WTC11 (cell line): ENCODE results near the gene ADAMTS7. TPM values are rescaled to one million over a fixed set of nuclear protein-coding genes. Genes with fewer than 3 reads are reported as not detected.
"Not testable (repeated sequence)": the region's sequence is repeated elsewhere in the genome, so short reads cannot be mapped to it uniquely, and the experiment has no call there.

Source experiments
- ATAC-seq: fragments of 200-7000 bp; cut with Tn5 transposase; 2 replicates; pipeline ENCODE4 v1.10.0; 2021; ENCODE audit warnings: mild to moderate bottlenecking, moderate library complexity
- CTCF ChIA-PET: fragments of 300-600 bp; sonication (Branson Sonifier 250); formaldehyde crosslinking; loops from one replicate; lab custom pipeline; 2021; ENCODE audit warnings: antibody characterized with exemption; lab: Charles Lee
- POLR2A ChIA-PET: fragments of 350-600 bp; sonication (Branson Sonifier 250); formaldehyde crosslinking; loops from one replicate; lab custom pipeline; 2021; ENCODE audit warnings: antibody characterized with exemption; lab: Charles Lee
- DNase-seq: peaks from one replicate; pipeline ENCODE4 v3.0.0; 2021; ENCODE audit warnings: low spot score
- H3K27ac Mint-ChIP-seq: 2 replicates; pipeline ENCODE4 v1.8.0; 2021; ENCODE audit warnings: mixed read lengths
- H3K27me3 Mint-ChIP-seq: 2 replicates; pipeline ENCODE4 v1.8.0; 2021; ENCODE audit warnings: low read depth, mild to moderate bottlenecking, moderate library complexity, mixed read lengths
- H3K36me3 Mint-ChIP-seq: 2 replicates; pipeline ENCODE4 v1.8.0; 2021; ENCODE audit warnings: mixed read lengths
- H3K4me1 Mint-ChIP-seq: 2 replicates; pipeline ENCODE4 v1.8.0; 2022; ENCODE audit warnings: mixed read lengths
- H3K4me3 Mint-ChIP-seq: 2 replicates; pipeline ENCODE4 v1.8.0; 2021; ENCODE audit warnings: mild to moderate bottlenecking, moderate library complexity, mixed read lengths
- H3K9me3 Mint-ChIP-seq: 2 replicates; pipeline ENCODE4 v1.8.0; 2021; ENCODE audit warnings: mixed read lengths
- CBFB ChIP-seq: sonication (generic); formaldehyde crosslinking; IDR thresholded peaks from 2 replicates; pipeline ENCODE4 v1.8.1; 2022; ENCODE audit warnings: mild to moderate bottlenecking, low read depth, missing genetic modification reagents
- E2F4 ChIP-seq: sonication (generic); formaldehyde crosslinking; IDR thresholded peaks from 2 replicates; pipeline ENCODE4 v1.8.1; 2022; ENCODE audit warnings: low read depth, mild to moderate bottlenecking, moderate library complexity, missing genetic modification reagents, borderline replicate concordance
- ELF4 ChIP-seq: sonication (generic); formaldehyde crosslinking; IDR thresholded peaks from 2 replicates; pipeline ENCODE4 v1.8.1; 2022; ENCODE audit warnings: low read depth, mild to moderate bottlenecking, moderate library complexity, missing genetic modification reagents
- FOXJ3 ChIP-seq: sonication (generic); formaldehyde crosslinking; IDR thresholded peaks from 2 replicates; pipeline ENCODE4 v1.9.0; 2021; ENCODE audit warnings: missing genetic modification reagents, mild to moderate bottlenecking, borderline replicate concordance
- IRF2 ChIP-seq: sonication (generic); formaldehyde crosslinking; IDR thresholded peaks from 2 replicates; pipeline ENCODE4 v1.8.0; 2022; ENCODE audit warnings: low read depth, missing genetic modification reagents, borderline replicate concordance
- JAZF1 ChIP-seq: fragments of 250-450 bp; sonication (Bioruptor Pico); IDR thresholded peaks from 2 replicates; pipeline ENCODE4 v1.9.0; 2021; ENCODE audit warnings: moderate library complexity, mild to moderate bottlenecking, inconsistent platforms
- JUN ChIP-seq: sonication (generic); formaldehyde crosslinking; IDR thresholded peaks from 2 replicates; pipeline ENCODE4 v1.8.0; 2023; ENCODE audit warnings: mild to moderate bottlenecking, missing genetic modification reagents
- MLX ChIP-seq: sonication (generic); formaldehyde crosslinking; IDR thresholded peaks from 2 replicates; pipeline ENCODE4 v1.8.1; 2023; ENCODE audit warnings: mild to moderate bottlenecking, missing genetic modification reagents, moderate library complexity
- NR1H2 ChIP-seq: sonication (generic); formaldehyde crosslinking; IDR thresholded peaks from 2 replicates; pipeline ENCODE4 v1.9.0; 2021; ENCODE audit warnings: mild to moderate bottlenecking, moderate library complexity, missing genetic modification reagents
- OVOL2 ChIP-seq: fragments of 250-450 bp; sonication (Bioruptor Pico); IDR thresholded peaks from 2 replicates; pipeline ENCODE4 v1.9.0; 2021; ENCODE audit warnings: mild to moderate bottlenecking, borderline replicate concordance
- PRRX2 ChIP-seq: fragments of 250-450 bp; sonication (Bioruptor Pico); IDR thresholded peaks from 2 replicates; pipeline ENCODE4 v1.8.0; 2021; ENCODE audit warnings: mild to moderate bottlenecking
- SMAD4 ChIP-seq: sonication (generic); formaldehyde crosslinking; IDR thresholded peaks from 2 replicates; pipeline ENCODE4 v1.8.0; 2022; ENCODE audit warnings: mild to moderate bottlenecking, missing genetic modification reagents
- SOX15 ChIP-seq: fragments of 250-450 bp; sonication (Bioruptor Pico); IDR thresholded peaks from 2 replicates; pipeline ENCODE4 v1.9.0; 2021; ENCODE audit warnings: mild to moderate bottlenecking
- SP1 ChIP-seq: sonication (generic); formaldehyde crosslinking; conservative IDR thresholded peaks from 2 replicates; pipeline ENCODE4 v1.8.1; 2022; ENCODE audit warnings: missing genetic modification reagents
- ZMAT4 ChIP-seq: fragments of 250-450 bp; sonication (Bioruptor Pico); IDR thresholded peaks from 2 replicates; pipeline ENCODE4 v1.9.0; 2021; ENCODE audit warnings: mild to moderate bottlenecking
- ZNF121 ChIP-seq: sonication (generic); formaldehyde crosslinking; IDR thresholded peaks from 2 replicates; pipeline ENCODE4 v1.8.0; 2023; ENCODE audit warnings: missing genetic modification reagents
- ZNF317 ChIP-seq: sonication (generic); formaldehyde crosslinking; IDR thresholded peaks from 2 replicates; pipeline ENCODE4 v1.8.1; 2023; ENCODE audit warnings: low read depth, mild to moderate bottlenecking, moderate library complexity, missing genetic modification reagents, borderline replicate concordance
- ZNF416 ChIP-seq: fragments of 250-450 bp; sonication (Bioruptor Pico); IDR thresholded peaks from 2 replicates; pipeline ENCODE4 v1.9.0; 2021; ENCODE audit warnings: mild to moderate bottlenecking, inconsistent platforms
- ZNF423 ChIP-seq: fragments of 250-450 bp; sonication (Bioruptor Pico); IDR thresholded peaks from 2 replicates; pipeline ENCODE4 v2.1.2; 2022; ENCODE audit warnings: mild to moderate bottlenecking, moderate library complexity
- ZNF532 ChIP-seq: fragments of 250-450 bp; sonication (Bioruptor Pico); IDR thresholded peaks from 2 replicates; pipeline ENCODE4 v1.9.0; 2021; ENCODE audit warnings: mild to moderate bottlenecking, borderline replicate concordance
- ZNF671 ChIP-seq: fragments of 250-450 bp; sonication (Bioruptor Pico); IDR thresholded peaks from 2 replicates; pipeline ENCODE4 v1.8.0; 2021; ENCODE audit warnings: mild to moderate bottlenecking
- ZSCAN18 ChIP-seq: fragments of 250-450 bp; sonication (Bioruptor Pico); IDR thresholded peaks from 2 replicates; pipeline ENCODE4 v2.1.2; 2022; ENCODE audit warnings: mild to moderate bottlenecking, moderate library complexity
- total RNA-seq: library from RNA; stranded (reverse); gene quantifications from 3 replicates; pipeline ENCODE4 v1.2.3, GENCODE V29; 2021

ADAMTS7 gene
- total RNA-seq, 1 experiment from 2014 or later, result 70.3 TPM

- Mint-ChIP-seq H3K27ac (no peak overlapping the region), H3K9me3 (peaks cover 2% of the 10 kb centered on the region), H3K4me1 (0 out of 2 replicates have a peak, but pooled peaks cover 10% of the 10 kb centered on the region), H3K36me3 (no peaks in the 10 kb centered on the region), H3K4me3 (no peak overlapping the region), H3K27me3 (peaks cover 3% of the 10 kb centered on the region; the same call in 1 of the 2 replicates)
- TF ChIP-seq ELF4 (no peak), SMAD4 (CRISPR knock-in tag) (no peak), MLX (no peak), E2F4 (no peak), ZNF121 (CRISPR knock-in tag) (no peak), JUN (no peak), FOXJ3 (no peak), ZNF317 (CRISPR knock-in tag) (no peak), ZNF671 (CRISPR knock-in tag) (no peak), SOX15 (CRISPR knock-in tag) (no peak), ZNF532 (CRISPR knock-in tag) (no peak), PRRX2 (no peak), CBFB (CRISPR knock-in tag) (no peak), SP1 (CRISPR knock-in tag) (no peak), IRF2 (CRISPR knock-in tag) (no peak), OVOL2 (no peak), ZNF416 (CRISPR knock-in tag) (no peak), NR1H2 (CRISPR knock-in tag) (no peak)
- DNase-seq, result no peak
- POLR2A ChIA-PET, result no interaction called here
- CTCF ChIA-PET, result no interaction called here
- ATAC-seq, result no peak
These were observed 29.6 kb upstream of the ADAMTS7 start for GRCh38 chr15:78840661-78841375.

GRCh38 chr15:78839151-78839550 lies 27.9 kb upstream of the ADAMTS7 start:
- ATAC-seq, H3K36me3 Mint-ChIP-seq: not testable (repeated sequence)

GRCh38 chr15:78838489-78838888 lies 27.2 kb upstream of the ADAMTS7 start:
- CTCF ChIA-PET, result interaction anchor here (0.9 to 3.6 kb wide), 3 partner anchors 10 to 34 kb away, joined by 6 to 25 read pairs (median 6); partner anchors contain the start of genes ADAMTS7 and MORF4L1
- Mint-ChIP-seq H3K4me3 (no peak overlapping the region), H3K4me1 (0 out of 2 replicates have a peak, but pooled peaks cover 10% of the 10 kb centered on the region), H3K36me3 (no peaks in the 10 kb centered on the region), H3K9me3 (no peaks in the 10 kb centered on the region), H3K27ac (no peak overlapping the region), H3K27me3 (peaks cover 3% of the 10 kb centered on the region; the same call in 1 of the 2 replicates)
- POLR2A ChIA-PET, result no interaction called here
- no peak for ATAC-seq
- no peak for DNase-seq
- TF ChIP-seq SMAD4 (CRISPR knock-in tag), result no peak
- no peak for TF ChIP-seq ZMAT4 (CRISPR knock-in tag)
- no peak for TF ChIP-seq ELF4
- TF ChIP-seq JAZF1 (CRISPR knock-in tag), result no peak
- no peak for TF ChIP-seq ZSCAN18
- no peak for TF ChIP-seq ZNF423

More at GRCh38 chr15:78839151-78839550, 27.9 kb upstream of the ADAMTS7 start:
- DNase-seq, H3K9me3 Mint-ChIP-seq, H3K4me3 Mint-ChIP-seq, H3K27ac Mint-ChIP-seq, H3K4me1 Mint-ChIP-seq, CTCF ChIA-PET, POLR2A ChIA-PET, H3K27me3 Mint-ChIP-seq: not testable (repeated sequence)
